HG03442 (cell line): Measurements from ENCODE around the gene S1PR1.

Experiments
- ATAC-seq: cut with Tn5 transposase; IDR thresholded peaks from one replicate; pipeline ENCODE4 v1.9.1; 2021; ENCODE audit warnings: mild to moderate bottlenecking, moderate library complexity; ENCODE audit not compliant: unreplicated experiment

Gene S1PR1

DNA sequence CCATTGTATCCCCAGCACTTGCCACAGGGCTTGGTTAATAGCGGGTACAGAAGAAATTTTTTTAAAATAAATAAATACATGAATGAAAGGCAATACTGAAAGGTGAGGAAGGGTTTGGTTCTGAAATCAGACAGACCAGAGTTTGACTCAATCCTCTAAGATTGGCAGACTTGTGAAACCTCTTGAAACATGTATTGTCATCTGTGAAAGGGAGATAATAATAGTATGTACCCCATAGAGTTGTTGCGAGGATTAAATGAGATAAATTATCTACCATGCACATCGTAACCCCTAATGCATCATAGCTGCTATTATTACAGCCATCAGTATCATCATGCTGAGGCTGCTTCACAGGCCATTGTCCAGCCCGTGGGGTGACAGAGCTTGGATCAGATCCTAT, 41.4 kb downstream of the S1PR1 start:
- ATAC-seq, result no peak

DNA sequence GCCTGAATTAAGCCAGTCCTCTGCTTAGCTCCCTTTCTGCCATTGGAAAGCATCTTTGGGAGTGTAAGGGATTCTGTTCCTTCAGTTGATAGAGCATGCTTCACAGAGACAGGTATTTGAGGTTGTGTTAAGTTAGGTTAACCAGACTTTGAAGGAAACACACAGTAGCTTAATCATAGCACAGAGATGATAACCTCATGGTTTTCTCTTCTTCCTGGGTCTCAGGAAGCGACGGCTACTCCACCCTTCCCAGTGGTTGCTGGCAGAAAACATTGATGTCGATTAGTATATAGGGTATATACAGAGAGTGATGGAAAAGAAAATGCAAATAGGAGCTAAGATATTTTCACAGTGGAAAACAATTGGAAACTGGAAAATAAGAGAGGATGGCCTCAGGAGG, 42.0 kb downstream of the S1PR1 start:
- ATAC-seq, result no peak

DNA sequence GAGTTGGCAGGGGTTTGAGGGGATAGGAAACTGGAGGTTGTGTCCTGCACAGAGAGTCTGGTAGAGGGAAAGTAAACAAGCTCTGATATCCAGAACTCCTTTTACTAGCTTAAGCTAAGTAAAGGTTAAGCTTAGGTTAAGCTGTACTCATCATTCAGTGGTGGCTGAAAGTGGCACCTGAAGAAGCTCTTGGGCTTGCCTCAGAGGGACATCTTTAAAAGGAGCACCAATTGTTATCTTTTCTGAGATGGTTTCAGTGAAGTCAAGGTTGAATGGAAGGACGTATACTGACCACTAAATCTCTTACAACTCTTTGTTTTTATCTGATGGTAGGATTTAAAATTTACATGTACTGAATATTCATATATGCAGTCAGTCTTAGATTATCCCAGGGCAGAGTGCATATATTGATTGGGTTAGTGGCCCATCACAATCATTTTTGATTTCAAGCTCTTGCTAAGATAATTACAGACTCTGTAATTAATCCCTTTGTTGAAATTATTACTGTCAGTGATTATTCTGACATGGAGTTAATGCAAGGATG, 43.3 kb downstream of the S1PR1 start:
- ATAC-seq, result no peak

DNA sequence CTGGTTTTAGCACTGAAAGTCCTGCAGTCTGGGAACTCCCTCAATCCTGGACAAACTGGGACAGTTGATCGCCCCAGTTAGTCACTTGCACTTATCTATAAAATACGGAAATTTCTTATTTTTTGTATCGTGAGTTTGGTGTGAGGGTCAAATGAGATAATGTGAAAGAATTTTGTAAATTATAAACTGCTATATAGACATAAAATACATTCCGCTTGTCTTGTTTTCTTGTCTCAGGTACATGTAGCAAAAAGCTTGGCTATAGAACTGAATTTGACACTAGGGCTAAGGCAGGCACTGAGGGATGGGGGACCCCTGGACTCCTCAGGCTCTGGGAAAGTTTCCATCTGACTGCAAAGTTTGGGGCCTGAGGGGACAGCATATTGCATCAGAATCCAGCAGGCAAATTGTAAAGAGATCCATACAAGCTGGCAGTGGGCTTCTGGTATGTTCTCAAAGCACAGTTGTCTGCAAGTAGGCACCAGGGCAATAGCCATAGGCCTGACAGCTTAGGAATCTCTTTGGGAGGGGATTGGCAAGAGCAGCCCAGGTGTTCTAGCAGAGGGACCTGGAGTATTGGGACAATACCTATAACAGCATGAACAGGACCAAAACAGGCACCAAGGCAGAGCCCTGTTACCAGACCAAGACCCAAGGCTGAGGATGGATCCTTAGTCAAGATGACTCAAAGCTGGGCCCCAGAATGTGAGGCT, 44.3 kb downstream of the S1PR1 start:
- ATAC-seq, result no peak

DNA sequence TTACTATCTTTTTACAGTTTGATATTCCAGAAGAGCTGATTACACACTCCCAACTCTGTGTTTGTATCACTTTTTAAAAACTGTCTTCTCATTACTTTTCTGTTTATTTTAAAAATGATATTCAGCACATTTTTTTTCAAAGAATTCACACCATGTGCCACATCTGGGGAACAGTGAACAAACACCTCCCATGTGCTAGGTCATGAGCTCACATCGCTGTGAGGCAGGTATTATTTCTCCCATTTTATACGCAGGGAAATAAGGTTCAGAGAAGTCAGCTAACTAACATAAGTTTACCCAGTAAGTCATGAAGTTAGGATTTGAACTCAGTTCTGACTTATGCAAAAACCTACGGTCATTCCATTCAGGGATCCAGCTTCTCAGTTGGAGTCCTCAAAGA, 44.9 kb downstream of the S1PR1 start:
- ATAC-seq, result no peak

DNA sequence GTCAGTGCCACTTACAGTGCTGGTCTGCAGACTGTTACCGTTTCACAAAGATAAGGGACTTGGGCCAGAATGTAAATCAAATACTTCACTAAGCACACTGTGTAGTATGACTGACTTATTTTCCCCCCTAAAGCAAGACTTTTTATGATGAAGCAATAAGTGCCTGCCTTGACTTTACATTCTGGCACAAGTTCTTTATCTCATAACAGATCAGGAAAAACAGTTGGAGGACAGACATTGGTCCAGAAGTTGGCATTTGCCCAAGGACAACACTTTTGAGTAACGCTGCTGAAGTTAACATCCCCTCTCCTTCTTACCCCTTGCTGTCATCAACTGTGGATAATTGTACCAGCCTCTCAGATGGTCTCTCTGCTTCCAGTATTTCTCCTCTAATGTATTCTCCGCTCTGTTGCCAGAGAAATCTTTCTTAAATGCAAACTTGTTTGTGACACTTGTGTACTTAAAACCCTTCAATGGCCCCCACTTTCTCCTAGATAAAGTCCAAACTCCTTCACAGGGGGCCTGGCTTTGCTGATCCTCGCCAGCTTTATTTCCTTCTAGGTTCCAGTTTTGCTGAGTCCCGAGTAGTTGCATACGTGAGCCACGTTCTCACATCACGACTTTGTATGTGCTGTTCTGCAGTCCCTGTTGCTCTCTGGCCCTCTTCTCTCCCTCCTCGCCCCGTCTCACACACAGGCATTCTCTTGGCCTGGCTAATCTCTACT, 45.7 kb downstream of the S1PR1 start:
- ATAC-seq, result no peak

DNA sequence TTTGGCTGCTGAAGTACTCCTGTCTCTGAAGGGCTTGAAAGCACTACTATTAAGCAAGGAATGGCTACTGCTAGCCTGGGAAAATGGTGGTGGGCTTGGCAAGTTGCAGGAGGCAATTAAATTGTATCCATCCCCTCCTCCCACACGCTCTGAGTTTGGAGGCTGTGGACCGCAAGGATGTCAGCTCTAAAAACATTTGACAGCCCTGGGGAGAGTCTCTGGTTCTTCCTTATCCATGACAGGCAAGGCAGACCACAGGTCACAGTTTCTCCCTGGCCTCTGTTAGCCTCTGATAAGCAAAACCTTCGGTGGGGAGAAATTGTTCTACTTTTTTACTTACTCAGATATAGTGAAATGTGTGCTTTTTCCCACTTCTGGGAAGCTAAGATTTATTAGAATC, 46.6 kb downstream of the S1PR1 start:
- no peak for ATAC-seq

DNA sequence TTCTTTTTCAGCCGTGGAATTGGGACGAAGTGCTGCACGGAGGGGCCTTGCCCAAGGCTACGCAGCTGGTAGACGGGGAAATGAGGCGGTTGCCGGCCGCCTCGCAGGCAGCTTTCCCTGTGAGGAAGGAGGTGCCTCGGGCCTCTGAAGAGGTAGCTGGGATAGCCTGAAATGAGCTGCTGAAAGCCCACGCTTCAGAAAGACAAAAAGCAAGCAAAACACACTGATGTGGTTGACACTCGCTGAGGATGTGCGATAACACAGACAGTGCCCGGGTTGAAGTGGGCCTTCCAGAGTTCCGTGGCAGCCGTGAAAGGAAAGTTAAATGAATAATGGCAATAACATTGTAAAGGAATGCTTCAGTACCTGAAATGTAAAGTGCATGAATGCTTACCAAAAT, 47.2 kb downstream of the S1PR1 start:
- no peak for ATAC-seq

DNA sequence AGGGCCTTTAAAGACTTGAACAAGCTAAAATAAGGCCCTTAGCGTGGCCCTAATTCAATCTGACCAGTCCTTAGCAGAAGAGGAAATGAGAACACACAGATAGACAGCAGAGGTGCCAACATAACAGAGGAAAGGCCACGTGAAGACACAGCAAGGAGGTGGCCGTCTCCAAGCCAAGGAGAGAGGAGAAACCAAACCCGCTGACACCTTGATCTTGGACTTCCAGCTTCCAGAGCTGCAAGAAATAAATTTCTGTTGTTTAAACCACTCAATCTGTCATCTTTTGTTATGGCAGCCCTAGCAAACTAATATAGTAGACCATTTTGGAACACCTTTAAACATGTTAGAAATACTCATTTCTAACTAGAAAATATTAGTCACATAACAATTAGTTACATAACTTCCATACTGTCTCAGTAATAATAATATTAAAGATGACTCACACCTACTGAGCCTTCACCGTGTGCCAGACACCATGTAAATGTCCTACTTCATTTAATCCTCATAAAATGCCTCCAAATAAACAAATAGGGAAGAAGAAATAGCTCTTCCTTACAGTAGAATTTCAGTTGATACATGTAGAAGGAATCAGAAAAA, 47.9 kb downstream of the S1PR1 start:
- ATAC-seq, result no peak

DNA sequence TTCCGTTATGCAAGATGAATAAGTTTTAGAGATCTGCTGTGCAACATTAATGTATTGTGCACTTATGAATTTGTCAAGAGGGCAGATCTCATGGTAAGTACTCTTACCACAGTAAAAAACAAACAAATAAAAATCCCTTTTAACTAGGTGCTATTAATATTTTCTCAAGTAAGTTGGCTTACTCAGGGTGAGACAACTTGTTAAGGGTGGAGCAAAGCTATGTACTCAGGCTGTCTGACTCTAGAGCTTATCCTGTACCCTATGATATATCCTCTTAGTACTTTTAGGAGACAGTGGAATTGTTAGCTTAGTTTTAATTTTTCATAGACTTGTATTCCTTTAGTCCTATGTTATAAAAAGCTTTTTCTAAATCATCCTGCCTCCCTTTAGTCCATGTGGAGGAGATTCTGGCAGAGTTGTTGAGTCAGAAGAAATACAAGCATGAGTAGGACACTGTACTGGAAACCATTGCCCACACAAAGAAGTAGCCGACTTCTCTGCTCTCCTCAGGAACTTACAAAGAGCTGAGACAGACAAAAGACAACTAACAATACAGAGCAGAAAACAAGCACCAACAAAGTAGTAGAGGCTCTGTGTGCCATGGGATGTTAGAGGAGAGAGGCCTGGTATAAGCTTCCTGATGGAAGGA, 49.2 kb downstream of the S1PR1 start:
- no peak for ATAC-seq

DNA sequence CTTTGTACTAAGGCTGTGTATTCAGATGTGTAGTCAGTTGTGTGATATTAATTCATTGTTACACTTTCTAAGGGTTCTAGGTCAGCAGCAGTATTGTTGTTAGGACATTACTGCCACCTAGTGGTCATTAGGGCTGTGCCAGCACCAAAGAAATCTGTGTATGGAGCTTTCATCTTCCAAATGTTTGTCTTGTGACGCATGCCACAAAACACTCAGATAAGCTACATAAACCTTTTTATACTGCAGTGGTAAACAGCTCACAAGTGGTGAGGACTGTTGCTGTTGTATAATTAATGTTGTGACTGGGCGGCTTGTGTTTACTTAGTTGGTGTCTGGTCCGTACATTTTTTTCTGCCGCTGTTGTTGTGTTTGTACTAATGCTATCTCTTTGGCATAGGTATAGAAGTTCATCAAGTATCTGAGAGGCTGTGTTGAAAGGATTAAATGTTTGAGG, 51.7 kb downstream of the S1PR1 start:
- ATAC-seq, result peak; percentile 64

DNA sequence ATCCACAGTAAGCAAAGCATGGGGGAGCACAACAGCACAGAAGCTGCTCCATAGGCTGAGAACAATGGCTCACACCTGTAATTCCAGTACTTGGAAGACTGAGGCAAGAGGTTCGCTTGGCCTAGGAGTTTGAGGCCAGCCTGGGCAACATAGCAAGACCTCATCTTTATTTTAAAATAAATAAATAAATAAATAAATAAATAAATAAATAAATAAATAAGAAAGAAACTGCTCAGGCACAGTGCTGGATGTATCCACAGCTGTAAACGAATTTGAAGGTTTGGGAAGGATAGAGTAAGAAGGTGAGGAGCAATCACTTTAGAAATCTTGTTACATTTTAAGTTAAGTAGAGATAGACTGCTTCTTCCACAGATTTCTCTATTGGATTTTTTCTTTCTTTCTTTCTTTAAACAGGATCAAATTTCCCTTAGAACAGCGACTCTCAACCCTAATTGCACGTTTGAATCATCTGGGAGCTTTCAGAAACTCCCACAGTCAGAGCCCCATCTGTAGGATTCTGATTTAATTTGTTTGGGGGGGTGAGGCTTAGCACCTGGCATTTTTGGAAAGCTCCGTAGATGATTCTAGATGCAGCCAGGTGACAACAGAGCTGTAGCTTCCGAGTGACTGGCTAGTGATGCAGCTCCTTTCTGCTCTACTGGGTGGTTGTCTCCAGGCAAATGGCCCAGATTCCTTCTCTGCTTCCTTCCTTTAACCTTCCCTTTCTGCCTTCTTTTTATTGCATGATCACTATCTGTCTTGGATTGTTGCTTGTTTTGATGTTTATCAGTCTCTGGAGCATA, 53.5 kb downstream of the S1PR1 start:
- ATAC-seq, result no peak
